Activated B cell treated with CpG ODN at 0.5 μM for 24 hours (primary cell): ENCODE results near the gene WWOX. TPM values are rescaled to one million over a fixed set of nuclear protein-coding genes. Genes with fewer than 3 reads are reported as not detected.

Source experiments
- ATAC-seq: fragments of 200-7000 bp; cut with Tn5 transposase; one replicate; pipeline ENCODE4 v1.10.0; 2021; ENCODE audit warnings: low read depth, mild to moderate bottlenecking, moderate library complexity
- CTCF ChIA-PET: fragments of 350-600 bp; sonication (Branson Sonifier 250); formaldehyde crosslinking; loops from one replicate; lab custom pipeline; 2021; ENCODE audit warnings: antibody characterized with exemption; lab: Charles Lee
- POLR2A ChIA-PET: fragments of 350-600 bp; sonication (Branson Sonifier 250); formaldehyde crosslinking; loops from one replicate; lab custom pipeline; 2021; ENCODE audit warnings: antibody characterized with exemption; lab: Charles Lee
- DNase-seq: peaks from one replicate; pipeline ENCODE4 v3.0.0; 2022
- H3K27ac Mint-ChIP-seq: one replicate; pipeline ENCODE4 v1.8.0; 2020; ENCODE audit warnings: mixed read lengths
- H3K27me3 Mint-ChIP-seq: one replicate; pipeline ENCODE4 v1.8.0; 2021; ENCODE audit warnings: mixed read lengths
- H3K36me3 Mint-ChIP-seq: one replicate; pipeline ENCODE4 v1.8.0; 2021; ENCODE audit warnings: low read depth, mixed read lengths
- H3K4me1 Mint-ChIP-seq: one replicate; pipeline ENCODE4 v1.8.0; 2021; ENCODE audit warnings: mixed read lengths
- H3K4me3 Mint-ChIP-seq: one replicate; pipeline ENCODE4 v1.8.0; 2020; ENCODE audit warnings: mild to moderate bottlenecking, mixed read lengths
- H3K9me3 Mint-ChIP-seq: one replicate; pipeline ENCODE4 v1.8.0; 2020; ENCODE audit warnings: mixed read lengths
- intact Hi-C: fragments of 100-400 bp; cut with micrococcal nuclease; formaldehyde crosslinking; loops from one replicate; pipeline ENCODE4 v1.15.1; 2024
- total RNA-seq: library from RNA; stranded (reverse); gene quantifications from 2 replicates; pipeline ENCODE4 v1.2.3, GENCODE V29; 2022
- TF ChIP-seq, protein P1 (sequence below): fragments of 200-600 bp; IDR thresholded peaks from one replicate; pipeline ENCODE4 v1.8.0; 2022; ENCODE audit warnings: antibody characterized with exemption, mild to moderate bottlenecking

WWOX gene
- total RNA-seq, 1 donor from 2014 or later = 22.6 TPM

DNA sequence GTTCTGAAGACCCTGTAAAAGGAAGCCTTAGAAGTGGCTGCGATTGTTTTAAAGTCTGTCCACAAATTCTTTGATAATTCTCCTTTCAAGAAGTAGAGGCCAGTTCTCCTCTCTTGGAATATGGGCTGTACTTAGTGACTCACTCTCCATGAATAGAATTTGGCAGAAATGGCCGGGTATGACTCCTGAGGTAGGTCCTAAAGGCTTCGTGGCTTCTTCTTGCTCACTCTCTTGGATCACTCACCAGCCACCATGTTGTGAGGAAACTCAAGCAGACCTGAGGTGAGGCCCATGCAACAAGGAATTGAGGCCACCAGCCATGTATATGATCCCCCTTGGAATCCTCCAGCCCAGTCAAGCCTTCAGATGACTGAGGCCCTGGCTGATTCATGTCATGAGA is 75.8 kb downstream of the WWOX start:
- H3K36me3 Mint-ChIP-seq = peaks cover 4% of the 10 kb centered on the region
- no peak overlapping the region for H3K27ac Mint-ChIP-seq
- ATAC-seq = no peak
- no peak for DNase-seq
- H3K4me1 Mint-ChIP-seq = no peaks in the 10 kb centered on the region
- intact Hi-C loops = no loop called here
- ChIA-PET POLR2A (no interaction called here), CTCF (no interaction called here)
- H3K4me3 Mint-ChIP-seq = no peak overlapping the region
- H3K27me3 Mint-ChIP-seq = no peaks in the 10 kb centered on the region
- TF ChIP-seq, protein P1, sequence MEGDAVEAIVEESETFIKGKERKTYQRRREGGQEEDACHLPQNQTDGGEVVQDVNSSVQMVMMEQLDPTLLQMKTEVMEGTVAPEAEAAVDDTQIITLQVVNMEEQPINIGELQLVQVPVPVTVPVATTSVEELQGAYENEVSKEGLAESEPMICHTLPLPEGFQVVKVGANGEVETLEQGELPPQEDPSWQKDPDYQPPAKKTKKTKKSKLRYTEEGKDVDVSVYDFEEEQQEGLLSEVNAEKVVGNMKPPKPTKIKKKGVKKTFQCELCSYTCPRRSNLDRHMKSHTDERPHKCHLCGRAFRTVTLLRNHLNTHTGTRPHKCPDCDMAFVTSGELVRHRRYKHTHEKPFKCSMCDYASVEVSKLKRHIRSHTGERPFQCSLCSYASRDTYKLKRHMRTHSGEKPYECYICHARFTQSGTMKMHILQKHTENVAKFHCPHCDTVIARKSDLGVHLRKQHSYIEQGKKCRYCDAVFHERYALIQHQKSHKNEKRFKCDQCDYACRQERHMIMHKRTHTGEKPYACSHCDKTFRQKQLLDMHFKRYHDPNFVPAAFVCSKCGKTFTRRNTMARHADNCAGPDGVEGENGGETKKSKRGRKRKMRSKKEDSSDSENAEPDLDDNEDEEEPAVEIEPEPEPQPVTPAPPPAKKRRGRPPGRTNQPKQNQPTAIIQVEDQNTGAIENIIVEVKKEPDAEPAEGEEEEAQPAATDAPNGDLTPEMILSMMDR = no peak
- no peaks in the 10 kb centered on the region for H3K9me3 Mint-ChIP-seq

DNA sequence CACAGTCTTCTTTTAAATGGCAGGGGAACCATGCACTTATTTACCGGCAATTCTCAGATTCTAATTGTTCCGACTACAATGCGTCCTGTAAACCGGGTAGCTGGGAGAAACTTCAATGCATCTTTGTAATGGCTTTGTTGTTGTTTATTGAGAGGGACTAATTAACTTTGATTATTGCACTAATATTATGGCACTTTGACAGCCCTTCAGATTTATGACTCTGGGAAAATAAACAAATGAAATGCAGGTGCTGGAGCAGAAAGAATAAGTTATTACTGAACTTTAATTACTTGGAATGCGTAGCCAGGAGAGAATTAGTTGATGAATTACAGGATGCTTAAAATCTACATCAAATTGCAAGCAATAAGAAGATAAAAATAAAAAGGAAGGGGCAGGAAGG is 77.0 kb downstream of the WWOX start:
- H3K36me3 Mint-ChIP-seq = peaks cover 4% of the 10 kb centered on the region
- ChIA-PET CTCF (no interaction called here), POLR2A (no interaction called here)
- intact Hi-C loops = no loop called here
- ATAC-seq (no peak), DNase-seq (no peak)
- H3K9me3 Mint-ChIP-seq = no peaks in the 10 kb centered on the region
- TF ChIP-seq, protein P1 = no peak
- H3K27me3 Mint-ChIP-seq = no peaks in the 10 kb centered on the region
- no peak overlapping the region for H3K27ac Mint-ChIP-seq
- H3K4me1 Mint-ChIP-seq = no peaks in the 10 kb centered on the region
- H3K4me3 Mint-ChIP-seq = no peak overlapping the region

DNA sequence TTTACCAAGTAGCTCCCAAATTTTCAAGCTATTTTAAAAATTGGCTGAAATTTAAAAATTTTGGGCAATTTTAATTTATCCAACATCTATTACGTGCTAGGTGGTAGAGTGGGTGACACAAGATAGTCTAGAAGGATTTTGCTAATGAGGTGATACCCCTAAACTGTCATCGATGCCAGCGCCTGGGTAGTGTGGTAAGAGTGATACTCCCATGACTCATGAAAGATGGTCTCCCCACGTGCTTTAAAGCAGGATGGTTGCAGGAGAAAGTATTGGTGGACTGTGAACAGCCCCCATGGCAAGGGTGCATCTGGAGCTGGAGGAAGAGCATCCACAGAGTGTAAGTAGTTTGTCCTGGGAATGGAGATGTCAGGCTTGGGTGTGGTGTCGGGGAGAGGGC is 77.8 kb downstream of the WWOX start:
- ATAC-seq = no peak
- TF ChIP-seq, protein P1 = no peak
- no peaks in the 10 kb centered on the region for H3K27me3 Mint-ChIP-seq
- DNase-seq = no peak
- peaks cover 4% of the 10 kb centered on the region for H3K36me3 Mint-ChIP-seq
- no peak overlapping the region for H3K4me3 Mint-ChIP-seq
- no peak overlapping the region for H3K27ac Mint-ChIP-seq
- ChIA-PET CTCF (no interaction called here), POLR2A (no interaction called here)
- no peaks in the 10 kb centered on the region for H3K4me1 Mint-ChIP-seq
- H3K9me3 Mint-ChIP-seq = no peaks in the 10 kb centered on the region
- intact Hi-C loops = no loop called here

DNA sequence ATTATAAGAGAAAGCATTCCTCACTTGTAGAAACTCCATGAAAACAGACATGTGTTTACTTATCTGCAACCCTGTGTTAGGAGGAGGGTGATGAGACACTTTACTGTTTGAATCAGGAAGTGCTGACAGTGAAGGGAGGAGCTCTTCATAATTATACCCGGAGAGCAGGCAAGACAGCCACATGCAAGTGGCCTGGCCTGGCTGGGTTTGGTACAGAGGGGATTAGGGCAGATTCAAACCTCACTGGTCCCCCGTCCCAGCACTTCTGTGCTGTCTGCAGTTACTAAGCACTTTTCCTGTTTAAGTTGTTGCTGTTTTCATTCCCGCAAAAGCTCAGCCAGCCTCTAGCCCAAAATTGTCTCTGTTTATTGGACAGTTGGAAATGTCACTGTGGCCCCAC is 78.5 kb downstream of the WWOX start:
- Mint-ChIP-seq H3K27me3 (no peaks in the 10 kb centered on the region), H3K4me1 (no peaks in the 10 kb centered on the region), H3K4me3 (no peak overlapping the region), H3K27ac (no peak overlapping the region), H3K36me3 (peaks cover 4% of the 10 kb centered on the region), H3K9me3 (no peaks in the 10 kb centered on the region)
- CTCF ChIA-PET = no interaction called here
- ATAC-seq (no peak), DNase-seq (no peak)
- TF ChIP-seq, protein P1 = no peak
- POLR2A ChIA-PET = no interaction called here
- intact Hi-C loops = no loop called here

DNA sequence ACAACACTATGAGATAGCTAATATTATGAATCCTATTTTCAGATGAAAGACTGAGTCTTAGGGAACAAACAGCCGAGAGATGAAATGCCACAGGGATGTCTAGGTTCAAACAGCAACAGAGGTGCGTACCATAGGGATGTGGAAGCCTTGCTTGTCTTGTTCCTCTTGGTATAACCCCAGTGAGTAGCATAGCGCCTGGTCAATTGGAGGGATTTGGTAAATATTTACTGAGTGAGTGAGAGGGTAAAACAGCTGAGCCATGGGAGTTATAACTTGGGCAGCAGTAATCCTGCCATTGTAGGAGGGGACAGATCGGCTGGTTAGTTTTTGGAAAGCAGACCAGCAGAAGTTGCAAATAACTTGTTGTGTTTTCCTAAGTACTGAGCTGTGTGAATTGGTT is 80.2 kb downstream of the WWOX start:
- peaks cover 4% of the 10 kb centered on the region for H3K36me3 Mint-ChIP-seq
- intact Hi-C loops = no loop called here
- H3K9me3 Mint-ChIP-seq = no peaks in the 10 kb centered on the region
- H3K4me3 Mint-ChIP-seq = no peak overlapping the region
- DNase-seq = no peak
- no peaks in the 10 kb centered on the region for H3K4me1 Mint-ChIP-seq
- CTCF ChIA-PET = interaction anchor here (1.0 kb wide), 1 partner anchor 55 kb away, joined by 3 read pairs; no protein-coding TSS in a partner anchor
- H3K27me3 Mint-ChIP-seq = no peaks in the 10 kb centered on the region
- TF ChIP-seq, protein P1 = no peak
- POLR2A ChIA-PET = no interaction called here
- H3K27ac Mint-ChIP-seq = no peak overlapping the region
- no peak for ATAC-seq
